Measurements from ENCODE around the gene ZNF844. TPM values are rescaled to one million over a fixed set of nuclear protein-coding genes. Genes with fewer than 3 reads are reported as not detected.

Gene ZNF844
- total and polyA plus RNA-seq, 10 of the 15 experiments (the other 5 are each of a cell fraction or from before 2014, with no cell fraction given): 0.16 to 1.1 (median 0.70) TPM

DNA sequence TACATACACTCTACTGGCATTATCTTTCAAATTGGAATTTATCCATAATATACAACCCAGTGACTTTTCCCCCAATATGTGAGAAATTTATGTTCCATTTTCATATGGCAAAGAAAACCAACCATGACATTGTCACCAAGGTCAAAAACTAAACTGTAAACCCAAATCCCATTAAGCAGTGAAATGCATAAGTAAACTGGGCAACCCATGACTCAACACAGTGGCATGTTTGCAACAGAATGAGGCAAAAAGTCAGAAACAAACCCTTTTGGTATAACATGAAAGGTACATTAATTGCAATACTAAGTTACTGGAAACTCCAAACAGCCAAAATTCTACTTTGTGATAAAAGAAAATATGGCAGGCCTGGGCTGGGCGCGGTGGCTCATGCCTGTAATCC, 16.7 kb upstream of the ZNF844 start (continued):
- no peak for TF ChIP-seq PAX8 (IDR thresholded peaks at IDR 0.05)
- no peak for TF ChIP-seq FOXM1 (IDR thresholded peaks at IDR 0.05; ENCODE audit: low read depth, low read length)
- no peak for TF ChIP-seq CHD1 (IDR thresholded peaks at IDR 0.05; ENCODE audit: low read depth, low read length)
- TF ChIP-seq SUZ12 (IDR thresholded peaks at IDR 0.05; ENCODE audit: unreplicated experiment): no peak
- no peak for TF ChIP-seq SUPT20H (IDR thresholded peaks at IDR 0.05; ENCODE audit: borderline replicate concordance, control insufficient read depth, low read depth, low read length)
- TF ChIP-seq FOS (IDR thresholded peaks at IDR 0.05; ENCODE audit: borderline replicate concordance, extremely low read depth, insufficient read length): no peak
- TF ChIP-seq E2F8 (IDR thresholded peaks at IDR 0.05; ENCODE audit: low read depth, partially characterized antibody): no peak

DNA sequence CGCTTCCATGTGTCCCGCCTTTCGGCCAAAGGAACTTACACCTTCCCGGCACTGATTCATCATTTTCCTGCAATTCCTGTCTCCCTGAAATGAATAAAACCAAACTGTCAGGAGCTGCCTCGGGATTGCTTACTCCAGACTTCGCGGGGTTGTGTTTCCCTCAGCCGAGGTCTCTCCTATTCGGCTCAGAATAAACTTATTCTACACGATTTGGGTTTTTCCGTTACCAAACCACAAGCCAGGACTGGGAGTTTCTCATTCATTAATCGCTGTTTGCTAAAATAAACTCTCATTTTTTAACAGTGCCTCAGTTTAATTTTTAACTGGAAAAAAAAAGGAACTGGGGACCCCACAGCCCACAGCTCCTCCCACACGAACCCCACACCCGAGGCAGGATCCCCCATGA, 12.4 kb upstream of the ZNF844 start:
- DNase-seq (ENCODE audit: low read depth, low spot score) (no peak), FAIRE-seq (no peak), ATAC-seq (peak; percentile 44)
- intact Hi-C loops (cut with micrococcal nuclease; ENCODE audit: unreplicated experiment) (loop anchor here (2.0 to 5.0 kb wide), 3 partner anchors 50 to 130 kb away; no protein-coding TSS in a partner anchor), in situ Hi-C loops (cut with MboI) (no loop called here)
- SMC1A ChIA-PET (ENCODE audit: uncharacterized antibody, unreplicated experiment): interaction anchor here (0.8 to 1.9 kb wide), 8 partner anchors 10 to 255 kb away, joined by 3 to 8 read pairs (median 3); partner anchors contain the start of genes ZNF700 and ZNF763
- peak overlapping the region; percentile 92 for H3K4me2 ChIP-seq (ENCODE audit: control insufficient read depth, insufficient read depth)
- 8% methylated on average over 14 of the region's 14 CpGs for WGBS (ENCODE audit: insufficient coverage, insufficient replicate concordance, low lambda C conversion rate, missing lambda C conversion rate)
- H3K79me2 ChIP-seq (ENCODE audit: control insufficient read depth, insufficient read depth, low read length): peaks cover 1% of the 10 kb centered on the region; the same call in 1 of the 2 replicates
- peak overlapping the region; percentile 81 for H3K9ac ChIP-seq (ENCODE audit: control insufficient read depth, insufficient read depth, low read length)
- no TSS peak for BruUV-seq (replicated peaks)
- H3K4me1 ChIP-seq (ENCODE audit: control insufficient read depth, insufficient read depth, low read length): no peaks in the 10 kb centered on the region
- peak overlapping the region; percentile 67 for H3K27ac ChIP-seq (ENCODE audit: control insufficient read depth, insufficient read depth)
- H3K27me3 ChIP-seq (replicated peaks in 1 of 2; ENCODE audit: control insufficient read depth in 2 of 2, insufficient read depth in 2 of 2, low read length in 1 of 2): no peaks in the 10 kb centered on the region
- H3K9me3 ChIP-seq (replicated peaks; ENCODE audit: control insufficient read depth, insufficient read depth, low read length): peaks cover 2% of the 10 kb centered on the region; the same call in 2 of the 3 replicates
- POLR2A ChIA-PET: interaction anchor here (0.8 to 1.7 kb wide), 4 partner anchors 59 to 127 kb away, joined by 3 to 5 read pairs (median 4); partner anchors contain the start of gene ZNF700
- RAD21 ChIA-PET (ENCODE audit: unreplicated experiment): interaction anchor here (1.1 to 3.8 kb wide), 8 partner anchors 52 to 255 kb away, joined by 5 to 22 read pairs (median 8); partner anchors contain the start of genes ZNF20, ZNF700 and ZNF763
- CTCF ChIA-PET: interaction anchor here (0.6 to 7.3 kb wide), 10 partner anchors 9 to 489 kb away, joined by 3 to 44 read pairs (median 6); partner anchors contain the start of genes ZNF20, ZNF700 and ZNF763
- H4K20me1 ChIP-seq (ENCODE audit: control insufficient read depth, insufficient read depth): no peaks in the 10 kb centered on the region
- no peaks in the 10 kb centered on the region for H3K36me3 ChIP-seq (ENCODE audit: control insufficient read depth in 2 of 2, insufficient read depth in 2 of 2, low read length in 1 of 2)
- H3K4me3 ChIP-seq: peak overlapping the region; percentile 86
- peak overlapping the region; percentile 97 for H2AFZ ChIP-seq (ENCODE audit: control insufficient read depth, low read depth, low read length)
- TF ChIP-seq BACH1 (IDR thresholded peaks at IDR 0.05; ENCODE audit: borderline replicate concordance) (no peak), MAX (IDR thresholded peaks at IDR 0.05; ENCODE audit: low read depth, low read length) (no peak), ESRRA (IDR thresholded peaks at IDR 0.05; ENCODE audit: low read length) (no peak), SUPT20H (IDR thresholded peaks at IDR 0.05; ENCODE audit: borderline replicate concordance, control insufficient read depth, low read depth, low read length) (no peak)
- TF ChIP-seq, protein P1, sequence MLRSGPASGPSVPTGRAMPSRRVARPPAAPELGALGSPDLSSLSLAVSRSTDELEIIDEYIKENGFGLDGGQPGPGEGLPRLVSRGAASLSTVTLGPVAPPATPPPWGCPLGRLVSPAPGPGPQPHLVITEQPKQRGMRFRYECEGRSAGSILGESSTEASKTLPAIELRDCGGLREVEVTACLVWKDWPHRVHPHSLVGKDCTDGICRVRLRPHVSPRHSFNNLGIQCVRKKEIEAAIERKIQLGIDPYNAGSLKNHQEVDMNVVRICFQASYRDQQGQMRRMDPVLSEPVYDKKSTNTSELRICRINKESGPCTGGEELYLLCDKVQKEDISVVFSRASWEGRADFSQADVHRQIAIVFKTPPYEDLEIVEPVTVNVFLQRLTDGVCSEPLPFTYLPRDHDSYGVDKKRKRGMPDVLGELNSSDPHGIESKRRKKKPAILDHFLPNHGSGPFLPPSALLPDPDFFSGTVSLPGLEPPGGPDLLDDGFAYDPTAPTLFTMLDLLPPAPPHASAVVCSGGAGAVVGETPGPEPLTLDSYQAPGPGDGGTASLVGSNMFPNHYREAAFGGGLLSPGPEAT (IDR thresholded peaks at IDR 0.05; ENCODE audit: low read depth): peak; percentile 44; the same call in 1 of the 2 replicates
- TF ChIP-seq, protein P2, sequence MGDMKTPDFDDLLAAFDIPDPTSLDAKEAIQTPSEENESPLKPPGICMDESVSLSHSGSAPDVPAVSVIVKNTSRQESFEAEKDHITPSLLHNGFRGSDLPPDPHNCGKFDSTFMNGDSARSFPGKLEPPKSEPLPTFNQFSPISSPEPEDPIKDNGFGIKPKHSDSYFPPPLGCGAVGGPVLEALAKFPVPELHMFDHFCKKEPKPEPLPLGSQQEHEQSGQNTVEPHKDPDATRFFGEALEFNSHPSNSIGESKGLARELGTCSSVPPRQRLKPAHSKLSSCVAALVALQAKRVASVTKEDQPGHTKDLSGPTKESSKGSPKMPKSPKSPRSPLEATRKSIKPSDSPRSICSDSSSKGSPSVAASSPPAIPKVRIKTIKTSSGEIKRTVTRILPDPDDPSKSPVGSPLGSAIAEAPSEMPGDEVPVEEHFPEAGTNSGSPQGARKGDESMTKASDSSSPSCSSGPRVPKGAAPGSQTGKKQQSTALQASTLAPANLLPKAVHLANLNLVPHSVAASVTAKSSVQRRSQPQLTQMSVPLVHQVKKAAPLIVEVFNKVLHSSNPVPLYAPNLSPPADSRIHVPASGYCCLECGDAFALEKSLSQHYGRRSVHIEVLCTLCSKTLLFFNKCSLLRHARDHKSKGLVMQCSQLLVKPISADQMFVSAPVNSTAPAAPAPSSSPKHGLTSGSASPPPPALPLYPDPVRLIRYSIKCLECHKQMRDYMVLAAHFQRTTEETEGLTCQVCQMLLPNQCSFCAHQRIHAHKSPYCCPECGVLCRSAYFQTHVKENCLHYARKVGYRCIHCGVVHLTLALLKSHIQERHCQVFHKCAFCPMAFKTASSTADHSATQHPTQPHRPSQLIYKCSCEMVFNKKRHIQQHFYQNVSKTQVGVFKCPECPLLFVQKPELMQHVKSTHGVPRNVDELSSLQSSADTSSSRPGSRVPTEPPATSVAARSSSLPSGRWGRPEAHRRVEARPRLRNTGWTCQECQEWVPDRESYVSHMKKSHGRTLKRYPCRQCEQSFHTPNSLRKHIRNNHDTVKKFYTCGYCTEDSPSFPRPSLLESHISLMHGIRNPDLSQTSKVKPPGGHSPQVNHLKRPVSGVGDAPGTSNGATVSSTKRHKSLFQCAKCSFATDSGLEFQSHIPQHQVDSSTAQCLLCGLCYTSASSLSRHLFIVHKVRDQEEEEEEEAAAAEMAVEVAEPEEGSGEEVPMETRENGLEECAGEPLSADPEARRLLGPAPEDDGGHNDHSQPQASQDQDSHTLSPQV (IDR thresholded peaks at IDR 0.05): no peak
